Measurements from ENCODE around the gene CPS1.

DNA sequence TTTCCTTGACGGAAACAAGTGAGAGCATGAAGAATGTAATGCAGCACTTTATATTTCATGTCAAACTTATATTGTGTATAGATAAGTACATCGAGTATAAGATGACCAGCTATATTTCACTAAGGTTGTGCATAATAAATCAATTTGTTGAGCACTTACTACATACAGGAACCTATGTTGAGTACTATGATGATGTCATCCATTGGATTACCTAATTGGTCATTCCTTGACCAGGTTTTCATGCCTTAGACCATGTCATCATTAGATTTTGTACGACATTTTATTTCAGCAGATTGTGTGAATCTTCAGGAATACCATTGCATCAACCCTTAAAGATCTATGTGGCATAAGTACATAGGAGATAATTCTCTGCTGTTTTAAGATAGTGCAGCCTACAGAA is 119.7 kb downstream of the CPS1 start:
- TF ChIP-seq RBBP5 (IDR thresholded peaks at IDR 0.05; ENCODE audit: borderline replicate concordance, low read depth, low read length) = no peak
- TF ChIP-seq, protein P1, sequence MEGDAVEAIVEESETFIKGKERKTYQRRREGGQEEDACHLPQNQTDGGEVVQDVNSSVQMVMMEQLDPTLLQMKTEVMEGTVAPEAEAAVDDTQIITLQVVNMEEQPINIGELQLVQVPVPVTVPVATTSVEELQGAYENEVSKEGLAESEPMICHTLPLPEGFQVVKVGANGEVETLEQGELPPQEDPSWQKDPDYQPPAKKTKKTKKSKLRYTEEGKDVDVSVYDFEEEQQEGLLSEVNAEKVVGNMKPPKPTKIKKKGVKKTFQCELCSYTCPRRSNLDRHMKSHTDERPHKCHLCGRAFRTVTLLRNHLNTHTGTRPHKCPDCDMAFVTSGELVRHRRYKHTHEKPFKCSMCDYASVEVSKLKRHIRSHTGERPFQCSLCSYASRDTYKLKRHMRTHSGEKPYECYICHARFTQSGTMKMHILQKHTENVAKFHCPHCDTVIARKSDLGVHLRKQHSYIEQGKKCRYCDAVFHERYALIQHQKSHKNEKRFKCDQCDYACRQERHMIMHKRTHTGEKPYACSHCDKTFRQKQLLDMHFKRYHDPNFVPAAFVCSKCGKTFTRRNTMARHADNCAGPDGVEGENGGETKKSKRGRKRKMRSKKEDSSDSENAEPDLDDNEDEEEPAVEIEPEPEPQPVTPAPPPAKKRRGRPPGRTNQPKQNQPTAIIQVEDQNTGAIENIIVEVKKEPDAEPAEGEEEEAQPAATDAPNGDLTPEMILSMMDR (IDR thresholded peaks at IDR 0.05; ENCODE audit: control extremely low read depth in 1 of 3, insufficient read depth in 1 of 3, low read depth in 1 of 3, low read length in 3 of 3) = no peak
- no peak for TF ChIP-seq SIRT6 (IDR thresholded peaks at IDR 0.05; ENCODE audit: low read length)
- no peak for TF ChIP-seq POLR2AphosphoS5 (IDR thresholded peaks at IDR 0.05; ENCODE audit: low read depth, low read length)
- no peak for TF ChIP-seq KDM4A (IDR thresholded peaks at IDR 0.05; ENCODE audit: low read depth, low read length, severe bottlenecking)
- TF ChIP-seq SIN3A (conservative IDR thresholded peaks at IDR 0.05 in 1 of 2, IDR thresholded peaks at IDR 0.05 in 1 of 2; ENCODE audit: low read depth in 1 of 2, low read length in 2 of 2) = no peak
- no peak for TF ChIP-seq EP300 (IDR thresholded peaks at IDR 0.05; ENCODE audit: borderline replicate concordance in 1 of 2, low read depth in 2 of 2, low read length in 2 of 2)
- no peak for TF ChIP-seq EZH2 (IDR thresholded peaks at IDR 0.05; ENCODE audit: low read depth, low read length, severe bottlenecking)
- no peak for TF ChIP-seq EGR1 (IDR thresholded peaks at IDR 0.05; ENCODE audit: borderline replicate concordance, low read depth, low read length)
- TF ChIP-seq POLR2A (IDR thresholded peaks at IDR 0.05; ENCODE audit: control extremely low read depth in 1 of 2, low read depth in 2 of 2, low read length in 2 of 2) = no peak
- TF ChIP-seq, protein P2, sequence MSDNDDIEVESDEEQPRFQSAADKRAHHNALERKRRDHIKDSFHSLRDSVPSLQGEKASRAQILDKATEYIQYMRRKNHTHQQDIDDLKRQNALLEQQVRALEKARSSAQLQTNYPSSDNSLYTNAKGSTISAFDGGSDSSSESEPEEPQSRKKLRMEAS (IDR thresholded peaks at IDR 0.05) = no peak
